HepG2 (cell line): ENCODE results near the gene PCBP4. TPM values are rescaled to one million over a fixed set of nuclear protein-coding genes. Genes with fewer than 3 reads are reported as not detected.
"Not testable (repeated sequence)": the region's sequence is repeated elsewhere in the genome, so short reads cannot be mapped to it uniquely, and the experiment has no call there.

Experiments
- ATAC-seq: fragments of 200-7000 bp; cut with Tn5 transposase; 3 replicates; pipeline ENCODE4 v1.9.1; 2020; ENCODE audit warnings: mild to moderate bottlenecking, moderate library complexity
- BruUV-seq: library from RNA; stranded (reverse); fragments of 400-500 nt; replicated peaks from 2 replicates; lab custom pipeline; 2021; lab: Mats Ljungman, UMichigan
- CTCF ChIA-PET: fragments of 300-600 bp; formaldehyde crosslinking; extraction: SDS; loops from one replicate; lab custom pipeline; 2021; ENCODE audit warnings: low total read pairs, inconsistent platforms, low intra/inter-chr PET ratio; lab: Yijun Ruan, JAX
- POLR2A ChIA-PET: fragments of 350-600 bp; sonication (Branson Sonifier 250); formaldehyde crosslinking; loops from one replicate; lab custom pipeline; 2020; ENCODE audit warnings: antibody characterized with exemption, inconsistent platforms; lab: Yijun Ruan, JAX
- DNase-seq: peaks from one replicate; pipeline ENCODE4 v3.0.0-alpha.2; 2015; ENCODE audit warnings: low spot score
- FAIRE-seq: peaks from 3 replicates; lab custom pipeline; 2011; peaks lifted over from hg19 to GRCh38; lab: Jason Lieb, UNC
- H2AFZ ChIP-seq: one replicate; pipeline ENCODE4 v1.6.1; 2011; ENCODE audit warnings: low read length, inconsistent platforms
- H3K27ac ChIP-seq: fragments of 300-600 bp; 3 replicates; pipeline ENCODE4 v1.8.0; 2011; ENCODE audit warnings: mixed run types, mild to moderate bottlenecking, mixed read lengths, low read length, inconsistent platforms; ENCODE audit not compliant: insufficient read depth; ENCODE audit errors: extremely low read length
- H3K27me3 ChIP-seq, 2 experiments: fragments of 200-600 bp in 1 of 2; 2 replicates in 1 of 2; 3 replicates in 1 of 2; pipeline versions ENCODE4 v1.6.0 to v1.8.0; 2011; ENCODE audit warnings: low read length in 2 of 2, mild to moderate bottlenecking in 2 of 2, moderate library complexity in 2 of 2, inconsistent platforms in 1 of 2; ENCODE audit not compliant: insufficient read depth in 2 of 2, control insufficient read depth in 1 of 2
- H3K36me3 ChIP-seq, 2 experiments: fragments of 200-600 bp in 1 of 2; replicated peaks in 1 of 2; 2 replicates in 1 of 2; 3 replicates in 1 of 2; pipeline versions ENCODE4 v1.5.1 to v1.8.0; 2011; ENCODE audit warnings: low read length in 2 of 2, inconsistent platforms in 1 of 2; ENCODE audit not compliant: insufficient read depth in 2 of 2, control insufficient read depth in 1 of 2
- H3K4me1 ChIP-seq: 2 replicates; pipeline ENCODE4 v1.5.1; 2012; ENCODE audit warnings: low read length, inconsistent platforms; ENCODE audit not compliant: insufficient read depth
- H3K4me2 ChIP-seq: 2 replicates; pipeline ENCODE4 v1.6.0; 2011; ENCODE audit warnings: low read depth, low read length, inconsistent platforms
- H3K4me3 ChIP-seq, 3 experiments: fragments of 200-600 bp in 1 of 3; sonication (generic), shearing (Covaris generic) in 1 of 3; replicated peaks in 1 of 3; 2 replicates each; pipeline ENCODE4 v1.5.1; 2011 to 2016; ENCODE audit warnings: low read length in 3 of 3, inconsistent platforms in 2 of 3, low read depth in 2 of 3, mild to moderate bottlenecking in 2 of 3, control low read depth in 1 of 3, mixed read lengths in 1 of 3; ENCODE audit not compliant: insufficient read depth in 1 of 3
- H3K79me2 ChIP-seq: one replicate; pipeline ENCODE4 v1.6.1; 2011; ENCODE audit warnings: low read length, inconsistent platforms; ENCODE audit not compliant: insufficient read depth
- H3K9ac ChIP-seq: 2 replicates; pipeline ENCODE4 v1.6.0; 2011; ENCODE audit warnings: mild to moderate bottlenecking, low read depth, low read length, inconsistent platforms; ENCODE audit not compliant: insufficient read depth
- H3K9me3 ChIP-seq: 2 replicates; pipeline ENCODE4 v1.5.1; 2012; ENCODE audit warnings: mild to moderate bottlenecking, low read length
- H4K20me1 ChIP-seq: 2 replicates; pipeline ENCODE4 v1.6.0; 2011; ENCODE audit warnings: inconsistent platforms, mild to moderate bottlenecking, low read length, moderate library complexity; ENCODE audit not compliant: insufficient read depth
- AGO2 ChIP-seq: fragments of 200-400 bp; formaldehyde crosslinking; optimal IDR thresholded peaks from 2 replicates; pipeline ENCODE3; 2017; ENCODE audit warnings: mild to moderate bottlenecking, low read depth, low read length, moderate library complexity
- AHDC1 ChIP-seq: sonication (generic); formaldehyde crosslinking; IDR thresholded peaks from 2 replicates; pipeline ENCODE4 v1.5.1; 2020; ENCODE audit warnings: mild to moderate bottlenecking, missing genetic modification reagents, borderline replicate concordance
- TBX2 ChIP-seq: sonication (generic); formaldehyde crosslinking; IDR thresholded peaks from 2 replicates; pipeline ENCODE4 v1.5.0; 2020; ENCODE audit warnings: missing genetic modification reagents, mild to moderate bottlenecking, borderline replicate concordance
- ZBTB21 ChIP-seq: sonication (generic); formaldehyde crosslinking; IDR thresholded peaks from 2 replicates; pipeline ENCODE4 v1.4.0; 2020; ENCODE audit warnings: missing genetic modification reagents
- ZC3H4 ChIP-seq: sonication (generic); formaldehyde crosslinking; IDR thresholded peaks from 2 replicates; pipeline ENCODE4 v1.4.0; 2020; ENCODE audit warnings: missing genetic modification reagents, borderline replicate concordance
- ZSCAN21 ChIP-seq: sonication (generic); formaldehyde crosslinking; IDR thresholded peaks from 2 replicates; pipeline ENCODE4 v1.8.0; 2022; ENCODE audit warnings: mild to moderate bottlenecking, missing genetic modification reagents, moderate library complexity, borderline replicate concordance
- ZSCAN9 ChIP-seq: IDR thresholded peaks from 2 replicates; pipeline ENCODE4 v1.6.1; 2016; ENCODE audit warnings: borderline replicate concordance
- WGBS: methylation state at CpG from one replicate; pipeline ENCODE4 v1.1.6; 2017; ENCODE audit warnings: low lambda C conversion rate; 5-methylcytosine and 5-hydroxymethylcytosine counted together
- in situ Hi-C: cut with HindIII; loops from 2 replicates; pipeline ENCODE4 v1.10.0; 2017; ENCODE audit warnings: low pct_unique_long_range_greater_than_20kb; ENCODE audit not compliant: extremely low pct_ligation_motif_present
- intact Hi-C: fragments of 100-400 bp; cut with micrococcal nuclease; formaldehyde crosslinking; loops from one replicate; pipeline ENCODE4 v1.10.0; 2022; ENCODE audit not compliant: unreplicated experiment
- polyA plus RNA-seq, 8 experiments: library from polyadenylated mRNA; depleted of rRNA in 3 of 8; stranded (reverse) in 7 of 8; unstranded in 1 of 8; fragments of >200 nt; fragmentation: Illumina TruSeq in 4 of 8; extraction: Trizol in 4 of 8; gene quantifications; 2 replicates each; pipeline versions ENCODE4 v1.2.1 to v1.2.3, GENCODE V29; 2011 to 2016; ENCODE audit warnings: low read depth in 4 of 8, missing spikeins in 1 of 8, mixed read lengths in 1 of 8; ENCODE audit not compliant: insufficient read depth in 1 of 8
- total RNA-seq, 5 experiments: library from RNA; depleted of rRNA; stranded (reverse); fragments of >200 nt; fragmentation: Illumina TruSeq; extraction: Trizol; gene quantifications; 2 replicates each; pipeline ENCODE4 v1.2.3, GENCODE V29; 2016; ENCODE audit warnings: low read depth in 1 of 5
- TF ChIP-seq, protein P1 (sequence below): sonication (generic); formaldehyde crosslinking; IDR thresholded peaks from 2 replicates; pipeline ENCODE4 v1.5.0; 2020; ENCODE audit warnings: missing genetic modification reagents

PCBP4 gene
- total and polyA plus RNA-seq, 2 of the 13 experiments (the other 11 are each of a cell fraction or from before 2014, with no cell fraction given): 36.8 to 51.3 TPM

GRCh38 chr3:51994530-51994929 is 27.3 kb upstream of the PCBP4 start (continued):
- TF ChIP-seq AHDC1 (CRISPR knock-in tag): no peak
- no peak for TF ChIP-seq ZSCAN9
- peak; percentile 43; the same call in 1 of the 2 replicates for TF ChIP-seq TBX2 (CRISPR knock-in tag)
- no peak for TF ChIP-seq AGO2
- no peak for TF ChIP-seq ZSCAN21 (CRISPR knock-in tag)
- TF ChIP-seq ZC3H4 (CRISPR knock-in tag): no peak
- TF ChIP-seq ZBTB21 (CRISPR knock-in tag): no peak
- TF ChIP-seq, protein P1, sequence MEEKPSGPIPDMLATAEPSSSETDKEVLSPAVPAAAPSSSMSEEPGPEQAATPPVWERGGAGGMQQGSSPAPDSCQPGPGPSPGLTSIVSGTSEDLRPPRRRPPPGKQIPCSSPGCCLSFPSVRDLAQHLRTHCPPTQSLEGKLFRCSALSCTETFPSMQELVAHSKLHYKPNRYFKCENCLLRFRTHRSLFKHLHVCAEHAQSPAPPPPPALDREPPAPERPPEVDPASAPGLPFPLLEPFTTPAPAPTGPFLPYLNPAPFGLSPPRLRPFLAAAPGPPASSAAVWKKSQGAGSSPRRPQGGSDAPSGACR (CRISPR knock-in tag): no peak

GRCh38 chr3:51993657-51994056 is 26.4 kb upstream of the PCBP4 start:
- POLR2A ChIA-PET: interaction anchor here (6.6 to 7.1 kb wide), 2 partner anchors 10 to 52 kb away, joined by 64 to 187 read pairs; partner anchors contain the start of genes ACY1, PARP3 and RRP9
- 78% methylated on average over 3 of the region's 13 CpGs for WGBS
- H3K4me3 ChIP-seq, FAIRE-seq, ATAC-seq, DNase-seq, H3K27me3 ChIP-seq, H2AFZ ChIP-seq, H3K9ac ChIP-seq, H3K27ac ChIP-seq, CTCF ChIA-PET, in situ Hi-C loops, H3K9me3 ChIP-seq, H4K20me1 ChIP-seq: not testable (repeated sequence)
- peaks cover 21% of the 10 kb centered on the region for H3K79me2 ChIP-seq
- peaks cover 9 to 18% of the 10 kb centered on the region in 2 experiments for H3K36me3 ChIP-seq
- intact Hi-C loops: loop anchor here (2.0 kb wide), 1 partner anchor 51 kb away; the partner anchor contains the start of gene PARP3
- TSS peak; percentile 65 for BruUV-seq
- H3K4me1 ChIP-seq: peaks cover 59% of the 10 kb centered on the region
- H3K4me2 ChIP-seq: peak overlapping the region; percentile 99; the same call in 1 of the 2 replicates
